HCT116 (cell line): Measurements from ENCODE around the gene ENOX1. TPM values are rescaled to one million over a fixed set of nuclear protein-coding genes. Genes with fewer than 3 reads are reported as not detected.

ENCODE experiments used
- ATAC-seq: fragments of 200-7000 bp; cut with Tn5 transposase; 2 replicates; pipeline ENCODE4 v1.9.1; 2020; ENCODE audit warnings: mild to moderate bottlenecking, moderate library complexity
- BruUV-seq: library from RNA; stranded (reverse); fragments of 400-500 nt; replicated peaks from 2 replicates; lab custom pipeline; 2021; lab: Mats Ljungman, UMichigan
- CTCF ChIA-PET: fragments of 300-600 bp; sonication (Branson Sonifier 250); formaldehyde crosslinking; loops from one replicate; lab custom pipeline; 2021; ENCODE audit warnings: antibody characterized with exemption; lab: Charles Lee
- POLR2A ChIA-PET: fragments of 300-600, 350-600 bp; sonication (Branson Sonifier 250); formaldehyde crosslinking; loops from one replicate; lab custom pipeline; 2021; ENCODE audit warnings: antibody characterized with exemption; lab: Charles Lee
- RAD21 ChIA-PET, 2 experiments: fragments of 300-600 bp; sonication (Branson Sonifier 250); formaldehyde crosslinking; loops; one replicate each; lab custom pipeline; 2023; ENCODE audit warnings: low total read pairs in 2 of 2; ENCODE audit not compliant: uncharacterized antibody in 2 of 2, unreplicated experiment in 2 of 2, low non-redundant PET in 1 of 2; lab: Charles Lee
- DNase-seq: peaks from one replicate; pipeline ENCODE4 v3.0.0-alpha.2; 2010; ENCODE audit warnings: low read depth, low spot score
- H2AFZ ChIP-seq: fragments of 200-600 bp; shearing (Covaris generic), sonication (generic); 2 replicates; pipeline ENCODE4 v1.6.1; 2017; ENCODE audit warnings: low read depth, mixed run types, mixed read lengths, antibody characterized with exemption, low read length; ENCODE audit not compliant: poor library complexity, severe bottlenecking
- H3K27ac ChIP-seq: 2 replicates; pipeline ENCODE4 v1.5.1; 2012; ENCODE audit warnings: low read depth, low read length
- H3K27me3 ChIP-seq: fragments of 200-600 bp; sonication (generic); 2 replicates; pipeline ENCODE4 v1.6.1; 2016; ENCODE audit warnings: mixed run types, low read length, mixed read lengths; ENCODE audit not compliant: insufficient read depth
- H3K36me3 ChIP-seq, 2 experiments: fragments of 200-500 bp in 1 of 2; fragments of 200-600 bp in 1 of 2; sonication (Bioruptor generic) in 1 of 2; sonication (generic) in 1 of 2; 2 replicates each; pipeline versions ENCODE4 v1.5.1 to v1.6.1; 2014 to 2016; ENCODE audit warnings: low read length in 2 of 2, inconsistent platforms in 1 of 2, mixed read lengths in 1 of 2, mixed run types in 1 of 2; ENCODE audit not compliant: insufficient read depth in 2 of 2, control insufficient read depth in 1 of 2
- H3K4me1 ChIP-seq, 2 experiments: fragments of 200-600 bp in 1 of 2; sonication (generic) in 1 of 2; 2 replicates each; pipeline versions ENCODE4 v1.5.1 to v1.6.1; 2012 to 2017; ENCODE audit warnings: low read length in 2 of 2, inconsistent platforms in 1 of 2, mild to moderate bottlenecking in 1 of 2, mixed read lengths in 1 of 2, mixed run types in 1 of 2, moderate library complexity in 1 of 2; ENCODE audit not compliant: insufficient read depth in 2 of 2, control insufficient read depth in 1 of 2
- H3K4me2 ChIP-seq: fragments of 200-600 bp; sonication (generic); 2 replicates; pipeline ENCODE4 v1.6.1; 2017; ENCODE audit warnings: mixed run types, low read length, mixed read lengths
- H3K4me3 ChIP-seq, 2 experiments: fragments of 200-600 bp in 1 of 2; sonication (generic) in 1 of 2; replicated peaks in 1 of 2; 2 replicates each; pipeline ENCODE4 v1.5.1; 2011 to 2016; ENCODE audit warnings: low read length in 2 of 2, control low read depth in 1 of 2, low read depth in 1 of 2, mild to moderate bottlenecking in 1 of 2, mixed read lengths in 1 of 2, mixed run types in 1 of 2
- H3K79me2 ChIP-seq: fragments of 200-600 bp; sonication (generic); 2 replicates; pipeline ENCODE4 v1.6.1; 2017; ENCODE audit warnings: mild to moderate bottlenecking, mixed run types, low read length, moderate library complexity, mixed read lengths; ENCODE audit not compliant: insufficient read depth
- H3K9ac ChIP-seq: fragments of 200-600 bp; sonication (generic); 2 replicates; pipeline ENCODE4 v1.6.1; 2016; ENCODE audit warnings: low read length, mixed read lengths
- H3K9me2 ChIP-seq: fragments of 200-600 bp; sonication (generic), shearing (Covaris generic); 2 replicates; pipeline ENCODE4 v1.6.1; 2017; ENCODE audit warnings: mixed run types, mild to moderate bottlenecking, moderate library complexity; ENCODE audit not compliant: insufficient read depth
- H3K9me3 ChIP-seq, 2 experiments: fragments of 200-500 bp in 1 of 2; fragments of 200-600 bp in 1 of 2; sonication (Bioruptor generic) in 1 of 2; sonication (generic) in 1 of 2; 2 replicates each; pipeline ENCODE4 v1.6.1; 2014 to 2017; ENCODE audit warnings: low read length in 2 of 2, mixed read lengths in 2 of 2, inconsistent platforms in 1 of 2, low read depth in 1 of 2, mild to moderate bottlenecking in 1 of 2, mixed run types in 1 of 2, moderate library complexity in 1 of 2; ENCODE audit not compliant: control insufficient read depth in 1 of 2, insufficient read depth in 1 of 2
- H4K20me1 ChIP-seq: fragments of 200-600 bp; sonication (generic), shearing (Covaris generic); 2 replicates; pipeline ENCODE4 v1.6.1; 2017; ENCODE audit warnings: mixed run types, mild to moderate bottlenecking, moderate library complexity; ENCODE audit not compliant: insufficient read depth
- ELF1 ChIP-seq: IDR thresholded peaks from 2 replicates; pipeline ENCODE4 v1.6.1; 2012; ENCODE audit warnings: low read depth, borderline replicate concordance
- FOSL1 ChIP-seq: IDR thresholded peaks from 2 replicates; pipeline ENCODE4 v1.6.1; 2012; ENCODE audit warnings: low read depth
- RAD21 ChIP-seq: IDR thresholded peaks from 2 replicates; pipeline ENCODE4 v1.6.1; 2012; ENCODE audit warnings: low read depth, mild to moderate bottlenecking
- SIN3A ChIP-seq: IDR thresholded peaks from 2 replicates; pipeline ENCODE4 v1.6.1; 2012; ENCODE audit warnings: low read depth
- SP1 ChIP-seq: IDR thresholded peaks from 2 replicates; pipeline ENCODE4 v1.6.1; 2012; ENCODE audit warnings: low read depth
- SRF ChIP-seq: IDR thresholded peaks from 2 replicates; pipeline ENCODE4 v1.6.1; 2012; ENCODE audit warnings: low read depth
- intact Hi-C: fragments of 100-400 bp; cut with micrococcal nuclease; formaldehyde crosslinking; loops from 2 replicates; pipeline ENCODE4 v1.10.0; 2022
- total RNA-seq: library from RNA; stranded (reverse); gene quantifications from one replicate; pipeline ENCODE4 v1.2.1, GENCODE V29; 2021; ENCODE audit not compliant: unreplicated experiment
- TF ChIP-seq, protein P1 (sequence below): IDR thresholded peaks from 2 replicates; pipeline ENCODE4 v1.6.1; 2011; ENCODE audit warnings: mild to moderate bottlenecking, low read length, moderate library complexity; ENCODE audit not compliant: insufficient replicate concordance; ENCODE audit errors: extremely low read depth

ENOX1 gene
- total RNA-seq, 1 experiment from 2014 or later: 4.5 TPM

DNA sequence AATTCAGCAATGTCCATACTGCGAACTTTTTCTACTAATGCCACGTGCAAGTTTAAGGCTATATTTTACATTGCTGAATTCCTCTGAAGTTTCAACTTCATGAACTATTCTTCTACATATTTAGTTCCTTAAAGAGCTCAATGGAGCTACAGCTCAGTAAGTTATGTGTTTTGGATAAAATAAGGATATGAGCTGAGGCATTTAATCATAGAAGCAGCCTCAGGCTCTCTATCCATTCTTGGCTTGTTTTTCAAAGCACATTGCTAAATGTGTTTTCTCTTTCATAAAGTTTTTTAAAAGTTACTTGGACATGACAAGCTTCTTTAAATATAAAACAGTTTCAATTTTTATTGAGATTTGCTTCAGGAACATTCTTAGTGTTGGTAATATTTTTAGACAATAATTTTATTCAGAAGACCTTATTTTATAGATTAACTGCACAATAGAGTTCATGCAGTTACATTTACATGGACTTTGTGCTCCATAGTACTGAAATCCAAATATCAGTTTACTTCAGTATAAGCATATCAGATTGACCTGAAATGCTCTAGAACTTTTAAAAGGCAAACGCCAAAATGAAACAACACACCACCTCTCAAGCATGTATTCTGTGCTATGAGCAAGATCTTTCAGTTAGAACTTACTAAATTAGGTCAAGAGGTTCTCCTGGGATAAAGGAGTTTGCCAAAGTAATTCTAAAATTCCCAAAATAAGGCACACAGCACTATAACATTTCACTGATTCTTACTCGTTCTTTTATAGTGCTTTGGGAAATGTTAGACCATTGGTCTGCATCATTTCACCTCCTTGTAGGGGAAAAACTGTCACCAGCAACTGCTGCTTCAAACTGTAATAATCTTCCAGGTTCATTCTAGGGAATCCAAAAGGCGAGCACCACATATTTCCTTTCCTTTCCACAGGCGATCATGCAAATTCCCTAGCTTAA lies 275.5 kb downstream of the ENOX1 start:
- no TSS peak for BruUV-seq
- ChIA-PET POLR2A (no interaction called here), RAD21 (no interaction called here)
- Histone ChIP-seq H3K4me2 (no peak overlapping the region), H3K4me3 (no peak overlapping the region), H3K9me2 (no peaks in the 10 kb centered on the region), H3K9me3 (no peaks in the 10 kb centered on the region), H4K20me1 (no peaks in the 10 kb centered on the region; the same call in 1 of the 2 replicates), H3K27ac (no peak overlapping the region), H3K36me3 (no peaks in the 10 kb centered on the region)
- intact Hi-C loops: no loop called here
- TF ChIP-seq ELF1 (no peak), SP1 (no peak), SRF (no peak), FOSL1 (no peak), SIN3A (no peak), RAD21 (no peak)
- TF ChIP-seq, protein P1, sequence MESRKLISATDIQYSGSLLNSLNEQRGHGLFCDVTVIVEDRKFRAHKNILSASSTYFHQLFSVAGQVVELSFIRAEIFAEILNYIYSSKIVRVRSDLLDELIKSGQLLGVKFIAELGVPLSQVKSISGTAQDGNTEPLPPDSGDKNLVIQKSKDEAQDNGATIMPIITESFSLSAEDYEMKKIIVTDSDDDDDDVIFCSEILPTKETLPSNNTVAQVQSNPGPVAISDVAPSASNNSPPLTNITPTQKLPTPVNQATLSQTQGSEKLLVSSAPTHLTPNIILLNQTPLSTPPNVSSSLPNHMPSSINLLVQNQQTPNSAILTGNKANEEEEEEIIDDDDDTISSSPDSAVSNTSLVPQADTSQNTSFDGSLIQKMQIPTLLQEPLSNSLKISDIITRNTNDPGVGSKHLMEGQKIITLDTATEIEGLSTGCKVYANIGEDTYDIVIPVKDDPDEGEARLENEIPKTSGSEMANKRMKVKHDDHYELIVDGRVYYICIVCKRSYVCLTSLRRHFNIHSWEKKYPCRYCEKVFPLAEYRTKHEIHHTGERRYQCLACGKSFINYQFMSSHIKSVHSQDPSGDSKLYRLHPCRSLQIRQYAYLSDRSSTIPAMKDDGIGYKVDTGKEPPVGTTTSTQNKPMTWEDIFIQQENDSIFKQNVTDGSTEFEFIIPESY: no peak
- TF ChIP-seq, all 23 proteins: peak for 0
- CTCF ChIA-PET: no interaction called here
- H3K4me1 ChIP-seq: no peaks in the 10 kb centered on the region
- H3K27me3 ChIP-seq: no peaks in the 10 kb centered on the region
- DNase-seq: no peak
- no peak for ATAC-seq
- H3K79me2 ChIP-seq: no peaks in the 10 kb centered on the region
- H2AFZ ChIP-seq: no peak overlapping the region
- H3K9ac ChIP-seq: no peak overlapping the region
